Epithelial cell of proximal tubule (primary cell): ENCODE measurements around the gene SCFD2. TPM values are rescaled to one million over a fixed set of nuclear protein-coding genes. Genes with fewer than 3 reads are reported as not detected.

Source experiments
- DNase-seq: peaks from one replicate; pipeline ENCODE4 v3.0.0-alpha.2; 2011; ENCODE audit warnings: low read depth
- H3K4me3 ChIP-seq: 2 replicates; pipeline ENCODE4 v1.5.1; 2011; ENCODE audit warnings: low read depth, mild to moderate bottlenecking, low read length
- total RNA-seq: library from RNA; depleted of rRNA; stranded (reverse); fragments of >200 nt; gene quantifications from 2 replicates; pipeline ENCODE4 v1.2.3, GENCODE V29; 2015
- TF ChIP-seq, protein P1 (sequence below): conservative IDR thresholded peaks from 2 replicates; pipeline ENCODE4 v1.5.1; 2012; ENCODE audit warnings: low read depth, mild to moderate bottlenecking, low read length

The SCFD2 gene
- total RNA-seq, 1 donor from 2014 or later = 8.9 TPM

DNA sequence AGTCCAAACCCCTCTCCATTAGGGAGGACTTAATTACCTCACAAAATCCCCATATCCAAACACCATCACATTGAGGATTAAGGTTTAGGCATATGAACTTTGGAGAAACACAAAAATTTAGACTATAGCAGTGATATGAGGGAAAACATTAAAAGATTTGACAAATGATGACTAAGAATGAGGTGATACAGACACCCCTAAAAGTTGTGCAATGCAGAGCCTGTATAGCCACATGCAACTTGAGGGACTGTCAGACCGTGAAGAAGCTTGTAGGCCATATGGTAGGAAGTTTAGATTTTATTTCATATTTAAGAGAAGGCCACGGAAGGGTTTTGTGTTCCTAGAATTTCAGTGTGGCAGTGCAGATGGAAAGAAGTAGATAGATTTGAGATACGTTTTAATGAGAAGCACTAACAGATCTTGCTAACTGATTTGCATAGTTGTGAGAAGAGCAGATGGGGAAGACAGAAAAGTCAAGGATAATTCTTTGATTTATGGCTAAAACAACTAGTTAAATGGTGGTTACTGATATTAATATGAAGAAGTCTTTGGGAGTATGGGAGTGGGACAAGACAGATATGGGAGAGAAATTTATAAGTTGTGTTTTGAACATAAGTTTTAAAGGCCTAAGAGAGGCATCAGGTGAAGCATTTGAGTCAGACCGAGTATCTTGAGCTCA is 6.1 kb upstream of the SCFD2 start:
- TF ChIP-seq, protein P1, sequence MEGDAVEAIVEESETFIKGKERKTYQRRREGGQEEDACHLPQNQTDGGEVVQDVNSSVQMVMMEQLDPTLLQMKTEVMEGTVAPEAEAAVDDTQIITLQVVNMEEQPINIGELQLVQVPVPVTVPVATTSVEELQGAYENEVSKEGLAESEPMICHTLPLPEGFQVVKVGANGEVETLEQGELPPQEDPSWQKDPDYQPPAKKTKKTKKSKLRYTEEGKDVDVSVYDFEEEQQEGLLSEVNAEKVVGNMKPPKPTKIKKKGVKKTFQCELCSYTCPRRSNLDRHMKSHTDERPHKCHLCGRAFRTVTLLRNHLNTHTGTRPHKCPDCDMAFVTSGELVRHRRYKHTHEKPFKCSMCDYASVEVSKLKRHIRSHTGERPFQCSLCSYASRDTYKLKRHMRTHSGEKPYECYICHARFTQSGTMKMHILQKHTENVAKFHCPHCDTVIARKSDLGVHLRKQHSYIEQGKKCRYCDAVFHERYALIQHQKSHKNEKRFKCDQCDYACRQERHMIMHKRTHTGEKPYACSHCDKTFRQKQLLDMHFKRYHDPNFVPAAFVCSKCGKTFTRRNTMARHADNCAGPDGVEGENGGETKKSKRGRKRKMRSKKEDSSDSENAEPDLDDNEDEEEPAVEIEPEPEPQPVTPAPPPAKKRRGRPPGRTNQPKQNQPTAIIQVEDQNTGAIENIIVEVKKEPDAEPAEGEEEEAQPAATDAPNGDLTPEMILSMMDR = no peak
- no peak overlapping the region for H3K4me3 ChIP-seq
- no peak for DNase-seq

DNA sequence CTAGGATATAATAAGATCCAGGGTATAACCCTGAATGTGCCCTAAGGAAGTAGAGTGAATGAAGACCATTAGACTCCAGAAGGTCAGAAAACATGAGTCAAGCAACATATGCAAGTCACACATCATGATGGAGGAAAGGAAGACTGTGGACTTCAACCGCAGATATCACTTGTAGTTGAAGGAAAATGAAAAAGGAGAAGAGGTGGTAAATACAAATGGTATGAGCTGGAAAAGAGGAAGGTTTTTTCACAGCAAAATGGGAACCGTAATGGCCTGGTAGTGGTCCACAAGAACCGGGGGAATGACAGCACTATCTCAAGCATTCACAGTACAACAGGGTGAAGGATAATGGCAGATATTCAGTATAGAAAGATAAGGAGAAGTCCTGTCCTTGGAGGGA is 5.2 kb upstream of the SCFD2 start:
- TF ChIP-seq, protein P1 = no peak
- no peak for DNase-seq

DNA sequence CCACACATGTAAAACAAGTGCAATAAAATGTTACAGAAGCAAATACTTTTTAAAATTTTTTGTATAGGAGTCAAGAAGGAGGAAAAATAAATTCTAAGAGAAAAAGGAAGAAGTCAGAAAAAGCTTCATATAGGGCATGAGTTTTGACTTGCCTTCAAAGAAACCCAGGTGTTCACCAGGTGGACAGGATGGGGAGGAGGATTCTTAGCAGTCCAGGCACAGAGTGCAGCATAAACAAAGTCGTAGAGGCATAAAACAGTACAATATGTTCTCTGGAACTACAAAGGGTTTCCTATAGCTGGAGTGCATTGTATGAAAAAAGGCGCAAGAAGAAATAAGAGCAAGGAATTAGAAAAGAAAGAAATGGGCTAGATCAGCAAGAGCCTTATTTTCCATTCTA is 1.9 kb upstream of the SCFD2 start:
- DNase-seq = no peak
- no peak overlapping the region for H3K4me3 ChIP-seq
- TF ChIP-seq, protein P1 = no peak

More for the DNA sequence above, 5.2 kb upstream of the SCFD2 start:
- H3K4me3 ChIP-seq = no peak overlapping the region

DNA sequence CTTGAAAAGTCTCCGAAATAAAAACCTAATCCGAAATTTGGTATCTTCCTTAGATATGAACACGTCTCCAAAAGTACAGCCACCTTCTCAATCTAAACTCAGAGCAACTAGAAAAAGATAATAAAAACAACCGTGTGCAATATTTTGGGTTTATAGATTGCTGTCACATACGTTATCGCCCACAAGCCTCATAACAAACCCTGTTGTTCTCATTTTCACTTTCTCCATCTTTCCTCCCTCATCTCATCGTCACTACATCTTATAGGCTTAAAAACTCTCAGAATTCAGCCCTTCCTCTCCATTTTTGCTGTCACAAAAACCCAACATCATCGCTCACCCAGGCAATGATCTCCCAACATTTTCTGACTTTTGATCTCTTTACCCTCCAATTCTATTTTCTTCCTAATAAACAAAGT is 448 bp upstream of the SCFD2 start:
- TF ChIP-seq, protein P1 = no peak
- no peak for DNase-seq
- H3K4me3 ChIP-seq = peak overlapping the region; percentile 91

DNA sequence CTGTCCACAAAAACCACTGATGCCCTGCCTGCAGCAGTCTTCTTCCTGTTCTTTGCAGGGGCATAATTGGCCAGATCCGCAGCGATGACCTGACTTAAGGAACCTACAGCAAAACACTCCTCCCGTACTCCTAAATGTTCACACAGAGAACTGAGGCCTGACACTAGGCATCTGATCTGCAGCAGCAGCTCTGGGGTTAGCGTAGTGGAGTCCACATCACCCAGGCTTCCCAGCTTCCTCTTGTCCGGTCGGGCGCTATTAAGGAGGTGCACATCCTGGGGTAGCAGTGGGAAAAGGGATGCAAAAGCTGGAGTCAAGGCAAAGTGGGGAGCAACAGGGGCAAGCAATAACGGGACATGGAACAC is 758 bp downstream of the SCFD2 start:
- DNase-seq = no peak
- H3K4me3 ChIP-seq = peak overlapping the region; percentile 91
- TF ChIP-seq, protein P1 = no peak

DNA sequence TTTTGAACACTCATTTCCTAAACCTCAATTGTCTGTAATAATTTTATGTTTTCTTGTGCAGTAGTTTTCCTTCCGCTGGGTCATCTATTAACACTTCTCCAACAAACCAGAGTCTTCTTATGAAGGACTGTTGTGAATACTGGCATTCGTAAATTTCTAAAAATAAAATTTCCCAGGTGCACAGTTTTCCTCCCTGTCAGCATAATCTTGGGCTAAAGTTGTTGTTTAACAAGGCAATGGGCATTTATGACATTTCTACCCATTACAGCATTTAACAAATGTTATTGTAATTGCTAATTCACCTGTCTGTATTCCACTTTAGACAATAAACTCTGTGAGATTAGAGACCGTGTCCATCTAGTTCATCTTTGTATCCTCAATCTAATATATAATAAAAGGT is 1.2 kb downstream of the SCFD2 start:
- peak overlapping the region; percentile 91 for H3K4me3 ChIP-seq
- TF ChIP-seq, protein P1 = no peak
- no peak for DNase-seq

DNA sequence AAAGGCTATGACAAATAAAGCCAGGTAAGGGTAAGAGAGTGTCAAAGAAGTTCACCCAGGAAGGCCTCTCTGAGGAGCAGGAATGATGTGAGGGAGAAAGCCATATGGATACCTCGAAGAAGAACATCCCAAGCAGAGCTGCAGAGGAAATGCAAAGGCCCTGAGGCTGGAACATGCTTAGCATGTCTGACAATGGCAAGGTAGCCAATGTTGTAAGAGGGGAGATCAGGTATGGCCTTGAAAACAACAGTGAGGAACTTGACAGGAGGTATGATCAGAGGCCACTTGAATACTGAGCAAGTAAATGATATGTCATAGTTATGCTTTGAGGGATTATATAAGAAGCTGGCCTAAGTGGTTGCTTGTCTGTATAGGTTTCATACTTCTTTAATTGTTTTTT is 3.8 kb downstream of the SCFD2 start:
- H3K4me3 ChIP-seq = no peak overlapping the region
- TF ChIP-seq, protein P1 = no peak
- DNase-seq = no peak
